Measurements from ENCODE around the gene RAB34. TPM values are rescaled to one million over a fixed set of nuclear protein-coding genes. Genes with fewer than 3 reads are reported as not detected.

RAB34 gene
- total RNA-seq, 1 experiment from 2014 or later, result 284 TPM

DNA sequence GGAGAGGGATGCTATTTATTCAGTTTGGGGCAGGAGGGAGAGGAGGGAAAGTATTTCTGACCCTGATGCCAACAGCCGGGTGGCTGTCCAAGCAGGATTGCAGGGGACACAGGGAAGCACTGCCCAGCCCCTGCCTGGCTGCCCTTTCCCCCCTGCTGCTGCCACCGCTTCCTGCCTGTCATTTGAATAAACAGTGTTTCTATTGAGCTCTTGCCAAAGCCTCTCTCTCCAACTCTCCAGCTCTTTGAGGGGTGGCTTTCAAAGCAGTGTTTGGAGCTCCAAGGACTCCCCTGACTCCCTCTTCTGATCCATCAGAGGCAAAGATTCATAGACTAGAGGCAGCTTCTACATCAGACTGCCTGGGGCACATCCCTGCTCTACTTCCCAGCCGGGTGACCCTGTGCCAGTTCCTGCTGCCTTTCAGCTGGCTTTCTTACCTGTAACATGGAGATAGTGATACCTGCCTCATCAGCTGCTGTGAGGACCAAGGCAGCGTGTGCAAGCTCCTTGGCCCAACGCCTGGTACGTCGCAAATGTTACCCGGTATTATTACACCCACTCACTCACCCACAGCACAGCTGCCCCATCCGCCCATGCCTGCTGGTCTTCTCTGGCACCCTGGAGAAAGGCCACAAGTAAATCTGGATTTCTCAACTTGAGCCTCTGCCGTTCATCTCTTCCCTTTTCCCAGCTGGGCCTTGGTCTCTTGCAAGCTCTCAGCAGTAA, 15.5 kb downstream of the RAB34 start:
- CTCF ChIA-PET, result interaction anchor here (0.5 kb wide), 1 partner anchor 142 kb away, joined by 9 read pairs; no protein-coding TSS in a partner anchor

DNA sequence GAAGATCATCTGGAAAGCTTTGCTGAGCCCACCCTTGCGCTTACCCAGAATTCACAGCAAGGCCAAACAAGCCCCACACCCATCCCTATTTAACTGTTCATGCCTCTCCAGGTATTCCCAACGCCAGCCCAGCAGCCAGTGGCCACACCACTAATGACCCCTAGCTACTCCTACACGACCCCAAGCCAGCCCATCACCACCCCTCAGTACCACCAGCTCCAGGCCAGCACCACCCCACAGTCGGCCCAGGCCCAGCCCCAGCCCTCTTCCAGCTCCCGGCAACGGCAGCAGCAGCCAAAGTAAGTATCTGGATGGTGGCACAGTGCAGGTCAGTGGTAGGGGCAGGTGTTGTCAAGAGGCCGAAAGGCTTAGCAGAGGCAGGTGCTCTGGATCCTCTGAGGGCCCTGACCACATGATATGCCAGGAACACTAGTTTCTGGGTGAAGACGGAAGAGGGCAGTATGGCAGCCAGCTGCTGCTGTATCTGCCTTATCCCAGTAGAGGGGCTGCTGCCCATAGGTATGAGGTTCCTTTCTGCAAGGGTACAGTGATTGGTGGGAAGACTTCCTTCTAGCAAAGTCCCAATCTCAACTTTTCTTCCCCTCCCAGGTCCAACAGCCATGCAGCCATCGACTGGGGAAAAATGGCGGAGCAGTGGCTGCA, 16.7 kb downstream of the RAB34 start:
- no TSS peak for BruUV-seq (replicated peaks)
- ChIA-PET POLR2A (no interaction called here), CTCF (no interaction called here)
- Histone ChIP-seq H3K4me1 (ENCODE audit: control insufficient read depth, insufficient read depth, low read length) (no peaks in the 10 kb centered on the region), H3K27ac (ENCODE audit: low read length) (no peak overlapping the region), H3K9me3 (ENCODE audit: control insufficient read depth, insufficient read depth, low read depth, low read length) (no peaks in the 10 kb centered on the region), H3K4me3 (ENCODE audit: low read depth in 2 of 2, low read length in 2 of 2) (no peak overlapping the region), H3K36me3 (ENCODE audit: control insufficient read depth, insufficient read depth, low read length) (peaks cover 10% of the 10 kb centered on the region), H3K27me3 (ENCODE audit: control insufficient read depth, insufficient read depth, low read length) (no peaks in the 10 kb centered on the region)
- intact Hi-C loops (cut with micrococcal nuclease; ENCODE audit: unreplicated experiment), result no loop called here
- no peak for DNase-seq (ENCODE audit: low read depth, low spot score)
- ATAC-seq, result no peak
- TF ChIP-seq TCF7L2 (IDR thresholded peaks at IDR 0.05; ENCODE audit: low read depth, low read length) (no peak), SIN3A (IDR thresholded peaks at IDR 0.05; ENCODE audit: borderline replicate concordance, insufficient read depth, low read depth, low read length) (no peak)
- TF ChIP-seq, protein P1, sequence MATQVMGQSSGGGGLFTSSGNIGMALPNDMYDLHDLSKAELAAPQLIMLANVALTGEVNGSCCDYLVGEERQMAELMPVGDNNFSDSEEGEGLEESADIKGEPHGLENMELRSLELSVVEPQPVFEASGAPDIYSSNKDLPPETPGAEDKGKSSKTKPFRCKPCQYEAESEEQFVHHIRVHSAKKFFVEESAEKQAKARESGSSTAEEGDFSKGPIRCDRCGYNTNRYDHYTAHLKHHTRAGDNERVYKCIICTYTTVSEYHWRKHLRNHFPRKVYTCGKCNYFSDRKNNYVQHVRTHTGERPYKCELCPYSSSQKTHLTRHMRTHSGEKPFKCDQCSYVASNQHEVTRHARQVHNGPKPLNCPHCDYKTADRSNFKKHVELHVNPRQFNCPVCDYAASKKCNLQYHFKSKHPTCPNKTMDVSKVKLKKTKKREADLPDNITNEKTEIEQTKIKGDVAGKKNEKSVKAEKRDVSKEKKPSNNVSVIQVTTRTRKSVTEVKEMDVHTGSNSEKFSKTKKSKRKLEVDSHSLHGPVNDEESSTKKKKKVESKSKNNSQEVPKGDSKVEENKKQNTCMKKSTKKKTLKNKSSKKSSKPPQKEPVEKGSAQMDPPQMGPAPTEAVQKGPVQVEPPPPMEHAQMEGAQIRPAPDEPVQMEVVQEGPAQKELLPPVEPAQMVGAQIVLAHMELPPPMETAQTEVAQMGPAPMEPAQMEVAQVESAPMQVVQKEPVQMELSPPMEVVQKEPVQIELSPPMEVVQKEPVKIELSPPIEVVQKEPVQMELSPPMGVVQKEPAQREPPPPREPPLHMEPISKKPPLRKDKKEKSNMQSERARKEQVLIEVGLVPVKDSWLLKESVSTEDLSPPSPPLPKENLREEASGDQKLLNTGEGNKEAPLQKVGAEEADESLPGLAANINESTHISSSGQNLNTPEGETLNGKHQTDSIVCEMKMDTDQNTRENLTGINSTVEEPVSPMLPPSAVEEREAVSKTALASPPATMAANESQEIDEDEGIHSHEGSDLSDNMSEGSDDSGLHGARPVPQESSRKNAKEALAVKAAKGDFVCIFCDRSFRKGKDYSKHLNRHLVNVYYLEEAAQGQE (IDR thresholded peaks at IDR 0.05; ENCODE audit: insufficient read depth in 1 of 2, low read depth in 2 of 2, low read length in 1 of 2), result no peak
- in situ Hi-C loops (cut with HindIII; ENCODE audit: low pct_unique_long_range_greater_than_20kb, low sequenced_read_pairs), result no loop called here

More for the DNA sequence above, 15.5 kb downstream of the RAB34 start:
- DNase-seq (ENCODE audit: low read depth, low spot score), result no peak
- intact Hi-C loops (cut with micrococcal nuclease; ENCODE audit: unreplicated experiment), result no loop called here
- Histone ChIP-seq H3K27ac (ENCODE audit: low read length) (no peak overlapping the region; the same call in 1 of the 2 replicates), H3K36me3 (ENCODE audit: control insufficient read depth, insufficient read depth, low read length) (peaks cover 8% of the 10 kb centered on the region), H3K27me3 (ENCODE audit: control insufficient read depth, insufficient read depth, low read length) (no peaks in the 10 kb centered on the region), H3K9me3 (ENCODE audit: control insufficient read depth, insufficient read depth, low read depth, low read length) (no peaks in the 10 kb centered on the region), H3K4me1 (ENCODE audit: control insufficient read depth, insufficient read depth, low read length) (no peaks in the 10 kb centered on the region), H3K4me3 (ENCODE audit: low read depth in 2 of 2, low read length in 2 of 2) (no peak overlapping the region)
- POLR2A ChIA-PET, result no interaction called here
- in situ Hi-C loops (cut with HindIII; ENCODE audit: low pct_unique_long_range_greater_than_20kb, low sequenced_read_pairs), result no loop called here
- TF ChIP-seq, protein P2, sequence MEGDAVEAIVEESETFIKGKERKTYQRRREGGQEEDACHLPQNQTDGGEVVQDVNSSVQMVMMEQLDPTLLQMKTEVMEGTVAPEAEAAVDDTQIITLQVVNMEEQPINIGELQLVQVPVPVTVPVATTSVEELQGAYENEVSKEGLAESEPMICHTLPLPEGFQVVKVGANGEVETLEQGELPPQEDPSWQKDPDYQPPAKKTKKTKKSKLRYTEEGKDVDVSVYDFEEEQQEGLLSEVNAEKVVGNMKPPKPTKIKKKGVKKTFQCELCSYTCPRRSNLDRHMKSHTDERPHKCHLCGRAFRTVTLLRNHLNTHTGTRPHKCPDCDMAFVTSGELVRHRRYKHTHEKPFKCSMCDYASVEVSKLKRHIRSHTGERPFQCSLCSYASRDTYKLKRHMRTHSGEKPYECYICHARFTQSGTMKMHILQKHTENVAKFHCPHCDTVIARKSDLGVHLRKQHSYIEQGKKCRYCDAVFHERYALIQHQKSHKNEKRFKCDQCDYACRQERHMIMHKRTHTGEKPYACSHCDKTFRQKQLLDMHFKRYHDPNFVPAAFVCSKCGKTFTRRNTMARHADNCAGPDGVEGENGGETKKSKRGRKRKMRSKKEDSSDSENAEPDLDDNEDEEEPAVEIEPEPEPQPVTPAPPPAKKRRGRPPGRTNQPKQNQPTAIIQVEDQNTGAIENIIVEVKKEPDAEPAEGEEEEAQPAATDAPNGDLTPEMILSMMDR (IDR thresholded peaks at IDR 0.05), result no peak
- TF ChIP-seq, protein P1 (IDR thresholded peaks at IDR 0.05; ENCODE audit: insufficient read depth in 1 of 2, low read depth in 2 of 2, low read length in 1 of 2), result no peak
- TF ChIP-seq POLR2AphosphoS5 (IDR thresholded peaks at IDR 0.05; ENCODE audit: low read depth, low read length), result no peak
- no peak for ATAC-seq
- no TSS peak for BruUV-seq (replicated peaks)
